HG02943 (cell line): ENCODE results near the gene PPIA.
"Not testable (repeated sequence)": the region's sequence is repeated elsewhere in the genome, so short reads cannot be mapped to it uniquely, and the experiment has no call there.

Source experiments
- ATAC-seq: cut with Tn5 transposase; IDR thresholded peaks from one replicate; pipeline ENCODE4 v1.9.1; 2021; ENCODE audit warnings: mild to moderate bottlenecking, low read depth, moderate library complexity; ENCODE audit not compliant: unreplicated experiment

Gene PPIA

DNA sequence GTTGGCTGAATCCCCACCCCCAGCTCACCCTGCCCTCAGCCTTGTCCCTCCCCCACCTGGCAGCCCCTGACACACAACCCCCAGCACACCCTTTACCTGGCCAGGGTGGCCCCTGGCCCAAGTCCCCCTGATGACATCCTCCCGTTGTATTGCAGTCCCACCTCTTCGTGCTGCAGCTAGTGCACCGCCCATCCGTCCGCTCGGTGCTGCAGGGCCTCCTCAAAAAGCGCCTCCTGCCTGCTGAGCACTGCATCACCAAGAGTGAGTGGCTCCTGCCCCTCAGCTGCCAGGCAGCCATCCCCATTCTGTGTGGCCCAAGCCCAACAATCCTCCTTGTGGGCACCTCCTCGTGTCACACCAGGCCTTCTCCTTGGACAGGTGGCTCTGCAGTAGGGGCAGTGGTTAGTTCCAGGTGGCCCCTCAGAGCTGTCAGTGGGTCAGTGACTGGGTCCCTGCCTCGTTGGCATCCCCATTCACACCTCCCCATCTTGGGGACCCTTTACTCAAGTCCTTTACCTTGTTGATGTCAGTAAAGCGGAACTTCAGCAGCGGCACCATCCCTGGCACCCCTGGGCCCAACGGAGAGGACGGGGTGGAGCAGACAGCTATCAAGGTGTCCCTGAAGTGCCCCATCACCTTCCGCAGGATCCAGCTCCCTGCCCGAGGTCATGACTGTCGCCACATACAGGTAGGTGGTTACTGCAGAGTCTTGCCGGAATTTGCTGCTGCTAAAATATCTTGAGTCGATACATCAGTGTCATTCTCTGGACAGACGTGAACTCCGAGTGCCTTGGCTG is 33.6 kb upstream of the PPIA start:
- ATAC-seq = no peak

GRCh38 chr7:44764081-44764480 is 32.4 kb upstream of the PPIA start:
- no peak for ATAC-seq

GRCh38 chr7:44764665-44765578 is 31.6 kb upstream of the PPIA start:
- no peak for ATAC-seq

GRCh38 chr7:44765579-44766415 is 30.7 kb upstream of the PPIA start:
- ATAC-seq = no peak

GRCh38 chr7:44766416-44766801 is 30.1 kb upstream of the PPIA start:
- no peak for ATAC-seq

GRCh38 chr7:44767134-44767911 is 29.2 kb upstream of the PPIA start:
- no peak for ATAC-seq

DNA sequence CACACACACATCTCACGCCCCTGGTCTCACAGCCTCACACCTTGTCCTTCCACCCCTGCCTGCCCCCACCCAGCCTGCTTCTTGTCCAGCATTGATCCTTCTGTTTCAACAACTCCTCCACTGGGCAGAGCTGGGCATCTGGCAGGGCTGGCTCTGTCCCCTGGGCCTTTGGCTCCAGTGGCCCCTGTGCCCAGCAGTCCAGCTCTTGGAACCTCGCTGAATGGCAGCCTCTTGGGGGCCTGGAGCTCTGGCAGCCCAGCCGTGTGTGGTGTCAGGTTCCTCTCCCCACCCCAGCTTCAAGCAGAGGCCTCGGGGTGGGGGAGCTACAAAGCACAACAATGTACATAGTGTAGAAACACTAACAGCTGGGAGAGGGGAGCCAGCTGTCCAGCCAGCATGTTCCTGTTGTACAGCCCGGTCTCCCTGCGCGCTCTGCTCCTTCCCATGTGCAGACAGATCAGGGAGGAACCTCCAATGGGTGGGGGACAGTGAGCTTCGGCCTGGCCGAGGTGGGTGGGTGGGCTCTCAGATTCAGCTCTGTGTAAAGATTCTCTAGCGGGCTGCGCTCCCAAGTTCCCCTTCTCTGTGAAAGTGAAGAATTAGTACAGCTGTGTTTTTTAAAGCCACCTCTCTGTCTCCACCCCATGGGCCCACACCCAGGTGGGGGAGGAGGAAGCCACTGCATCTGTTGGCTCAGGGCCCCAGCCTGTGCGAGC is 28.4 kb upstream of the PPIA start:
- ATAC-seq = no peak

DNA sequence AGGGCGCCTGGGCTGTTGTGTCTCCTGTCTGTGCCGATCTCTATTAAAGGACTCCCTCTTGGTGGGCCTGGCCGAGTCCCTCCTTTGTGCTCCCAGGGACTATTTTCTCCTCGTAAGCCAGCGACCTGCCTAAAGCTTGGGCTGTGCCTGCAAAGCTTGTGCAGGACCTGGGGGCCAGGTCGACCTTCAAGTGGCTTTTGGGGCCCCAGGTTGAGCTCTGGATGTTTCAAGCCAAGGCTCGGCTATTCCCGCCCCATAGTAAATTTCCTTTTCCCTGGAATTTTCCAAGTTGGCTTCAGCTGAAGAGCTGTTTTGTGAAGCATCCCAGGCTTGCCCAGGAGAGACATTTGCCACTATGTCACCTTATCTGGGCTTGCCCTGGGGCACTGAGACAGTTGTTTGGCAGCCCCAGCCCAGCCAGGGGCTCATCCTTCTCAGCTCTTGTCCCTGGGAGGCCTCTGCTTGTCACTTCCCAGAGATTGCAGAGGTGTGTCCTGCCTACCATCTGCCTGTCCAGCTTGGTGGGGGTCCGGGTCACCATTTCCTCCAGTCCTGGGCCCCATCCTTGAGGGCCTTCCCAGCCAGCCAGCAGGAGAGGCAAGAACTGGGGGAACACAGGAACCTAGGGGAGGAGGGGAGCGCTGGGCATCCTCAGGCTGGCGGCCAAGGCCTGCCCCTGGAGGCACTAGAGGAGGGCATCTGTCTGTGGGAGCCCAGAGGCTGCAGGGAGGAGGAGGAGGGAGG is 27.7 kb upstream of the PPIA start:
- ATAC-seq = no peak

- no peak for ATAC-seq
Measured at GRCh38 chr7:44769376-44769775, 27.1 kb upstream of the PPIA start.

GRCh38 chr7:44769776-44770294 is 26.6 kb upstream of the PPIA start:
- peak; percentile 71 for ATAC-seq

GRCh38 chr7:44771358-44771757 is 25.1 kb upstream of the PPIA start:
- no peak for ATAC-seq

- ATAC-seq = no peak
Measured at GRCh38 chr7:44772440-44772839, 24.0 kb upstream of the PPIA start.

- no peak for ATAC-seq
Measured at GRCh38 chr7:44772867-44773266, 23.6 kb upstream of the PPIA start.

- not testable (repeated sequence) for ATAC-seq
Measured at GRCh38 chr7:44774486-44774885, 22.0 kb upstream of the PPIA start.

DNA sequence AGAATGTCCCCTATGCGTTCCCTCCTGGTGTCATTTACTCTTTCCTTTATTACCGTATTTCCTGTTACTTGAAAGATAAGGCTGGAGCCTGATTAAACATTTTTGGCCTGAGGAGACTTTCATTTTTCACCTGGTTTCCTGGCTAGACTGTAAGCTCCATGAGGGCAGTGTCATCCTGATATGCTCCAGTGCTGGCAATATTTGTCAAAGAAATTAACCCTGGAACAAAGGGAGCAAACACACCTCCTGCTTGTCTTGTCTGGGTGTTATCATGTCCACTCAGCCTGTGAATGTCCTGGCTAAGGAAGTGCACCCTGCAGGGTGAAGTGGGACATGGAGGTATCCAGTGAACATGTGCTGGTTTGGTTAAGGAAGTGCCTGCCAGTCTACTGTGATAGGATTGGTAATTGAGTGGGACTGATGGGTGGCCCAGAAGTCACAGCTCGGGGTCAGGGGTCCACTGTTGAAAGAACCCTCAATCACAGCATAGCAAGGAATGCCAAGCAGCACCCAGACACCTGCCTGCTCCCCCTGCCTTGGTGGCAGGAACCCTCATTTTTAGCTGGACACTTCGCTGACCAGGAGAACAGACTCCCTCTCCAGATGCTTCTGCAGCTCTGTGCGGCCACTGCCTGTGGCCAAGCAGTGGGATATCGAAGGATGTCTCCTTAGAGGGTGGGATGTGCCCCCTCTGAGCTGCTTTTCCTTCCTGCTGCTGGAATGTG is 20.9 kb upstream of the PPIA start:
- ATAC-seq = no peak

GRCh38 chr7:44776211-44776610 is 20.3 kb upstream of the PPIA start:
- no peak for ATAC-seq

DNA sequence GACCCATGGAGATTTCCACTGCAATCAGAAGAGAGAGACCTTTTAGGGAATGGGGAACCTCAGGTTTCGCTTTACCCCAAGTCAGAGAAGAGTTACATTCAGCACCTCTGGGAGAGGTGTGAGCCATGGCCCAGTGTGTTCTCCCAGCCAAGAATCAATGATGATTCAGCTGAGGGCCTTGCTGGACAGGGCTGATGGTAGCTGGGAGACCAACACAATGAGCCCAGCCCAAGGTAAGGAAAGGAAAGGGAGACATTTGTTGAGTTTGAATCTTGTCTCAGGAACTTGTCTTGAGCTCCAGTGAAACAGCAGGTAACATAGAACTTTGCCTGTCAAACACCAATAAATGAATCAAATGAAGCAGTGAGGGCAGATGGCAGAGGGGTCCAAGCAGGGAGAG is 14.0 kb upstream of the PPIA start:
- ATAC-seq = no peak

GRCh38 chr7:44783407-44783806 is 13.1 kb upstream of the PPIA start:
- ATAC-seq = no peak
